ENCODE data around the gene MATCAP1. TPM values are rescaled to one million over a fixed set of nuclear protein-coding genes. Genes with fewer than 3 reads are reported as not detected.

Gene MATCAP1
- total and polyA plus RNA-seq, 2 experiments from 2014 or later = 3.8 to 6.4 TPM

DNA sequence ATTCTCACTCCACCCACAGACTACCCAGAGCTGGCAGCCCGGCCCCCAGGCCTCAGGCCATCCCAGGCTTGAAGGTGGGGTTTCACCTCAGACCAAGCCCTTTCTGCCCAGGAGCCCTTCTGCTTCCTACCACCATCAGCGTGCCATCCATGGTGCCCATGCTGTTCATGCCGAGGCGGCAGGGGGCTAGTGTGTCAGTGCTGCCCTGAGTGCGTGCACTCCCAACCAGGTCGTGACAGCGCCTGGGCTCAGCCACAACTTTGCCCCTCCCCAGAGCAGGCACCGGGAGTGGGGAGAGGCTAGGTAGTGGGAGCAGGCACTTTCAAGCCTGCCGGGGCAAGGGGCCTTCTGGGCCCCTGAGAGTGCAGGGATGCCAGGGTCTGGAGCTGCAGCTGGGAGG is 41.4 kb downstream of the MATCAP1 start:
- no peaks in the 10 kb centered on the region for H3K9me3 ChIP-seq (ENCODE audit: low read depth)
- 92 to 95% methylated on average over 9 of the region's 9 CpGs for WGBS, 2 experiments (ENCODE audit: low coverage in 1 of 2, low lambda C conversion rate in 2 of 2, missing lambda C conversion rate in 2 of 2)

GRCh38 chr16:67141391-67141790 is 42.4 kb downstream of the MATCAP1 start:
- in situ Hi-C loops (cut with MboI) = no loop called here
- H3F3A ChIP-seq (ENCODE audit: insufficient read depth) = peaks cover 6% of the 10 kb centered on the region; the same call in 1 of the 2 replicates
- H3K4me2 ChIP-seq (ENCODE audit: unreplicated experiment) = no peak overlapping the region
- no peak overlapping the region for H3K27ac ChIP-seq
- TF ChIP-seq EZH2 (IDR thresholded peaks at IDR 0.05; ENCODE audit: insufficient read depth, poor library complexity, severe bottlenecking) (no peak), EZH2phosphoT487 (IDR thresholded peaks at IDR 0.05; ENCODE audit: insufficient read depth, low read depth) (no peak)
- no peak overlapping the region for H2AFZ ChIP-seq
- H4K20me1 ChIP-seq (ENCODE audit: insufficient read depth) = no peaks in the 10 kb centered on the region
- DNase-seq = no peak
- H3K4me3 ChIP-seq = no peak overlapping the region
- no peaks in the 10 kb centered on the region for H3K9me2 ChIP-seq (ENCODE audit: insufficient read depth)
- no peaks in the 10 kb centered on the region for H3K4me1 ChIP-seq (ENCODE audit: insufficient read depth)
- H3K9me3 ChIP-seq (ENCODE audit: low read depth) = no peaks in the 10 kb centered on the region
- no peak overlapping the region for H3K9ac ChIP-seq
- WGBS, 2 experiments (ENCODE audit: low coverage in 1 of 2, low lambda C conversion rate in 2 of 2, missing lambda C conversion rate in 2 of 2) = 95 to 98% methylated on average over 12 to 13 of the region's 13 CpGs
- no peaks in the 10 kb centered on the region for H3K79me2 ChIP-seq (ENCODE audit: insufficient read depth)
- peaks cover 15% of the 10 kb centered on the region; the same call in 1 of the 2 replicates for H3K36me3 ChIP-seq (ENCODE audit: low read depth)
- H3K27me3 ChIP-seq (replicated peaks; ENCODE audit: insufficient read depth) = no peaks in the 10 kb centered on the region

More for the DNA sequence above, 41.4 kb downstream of the MATCAP1 start:
- Histone ChIP-seq H3K27me3 (replicated peaks; ENCODE audit: insufficient read depth) (no peaks in the 10 kb centered on the region), H3K9me2 (ENCODE audit: insufficient read depth) (no peaks in the 10 kb centered on the region), H3F3A (ENCODE audit: insufficient read depth) (peaks cover 8% of the 10 kb centered on the region; the same call in 1 of the 2 replicates), H3K79me2 (ENCODE audit: insufficient read depth) (no peaks in the 10 kb centered on the region), H3K9ac (no peak overlapping the region), H3K4me3 (no peak overlapping the region), H2AFZ (no peak overlapping the region), H3K4me2 (ENCODE audit: unreplicated experiment) (no peak overlapping the region), H3K27ac (no peak overlapping the region), H3K36me3 (ENCODE audit: low read depth) (peaks cover 15% of the 10 kb centered on the region; the same call in 1 of the 2 replicates), H4K20me1 (ENCODE audit: insufficient read depth) (no peaks in the 10 kb centered on the region), H3K4me1 (ENCODE audit: insufficient read depth) (no peaks in the 10 kb centered on the region)
- in situ Hi-C loops (cut with MboI) = no loop called here
- no peak for DNase-seq
- TF ChIP-seq EZH2 (IDR thresholded peaks at IDR 0.05; ENCODE audit: insufficient read depth, poor library complexity, severe bottlenecking) (no peak), EZH2phosphoT487 (IDR thresholded peaks at IDR 0.05; ENCODE audit: insufficient read depth, low read depth) (no peak)

DNA sequence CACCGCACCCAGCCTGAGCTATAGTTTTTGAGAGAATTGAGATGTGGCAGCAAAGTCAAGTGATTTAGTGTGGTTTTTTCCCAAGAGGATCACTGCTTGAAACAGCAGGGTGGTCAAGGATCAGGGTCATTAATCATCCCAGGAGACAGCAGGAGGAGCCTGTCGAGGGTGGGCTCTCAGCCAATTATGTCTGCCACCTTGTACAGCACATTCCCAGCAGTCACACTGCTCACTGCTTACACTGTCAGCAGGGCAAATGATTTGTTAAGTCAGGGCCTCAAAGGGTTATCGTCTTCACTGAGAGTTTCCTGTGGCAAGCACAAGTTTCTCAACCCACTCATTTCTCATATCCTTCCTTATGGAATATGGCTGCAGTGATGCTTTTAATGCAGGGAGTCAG is 46.2 kb downstream of the MATCAP1 start:
- no peak overlapping the region for H3K4me3 ChIP-seq
- no peak for DNase-seq
- no peaks in the 10 kb centered on the region for H3F3A ChIP-seq (ENCODE audit: insufficient read depth)
- no peaks in the 10 kb centered on the region for H4K20me1 ChIP-seq (ENCODE audit: insufficient read depth)
- no peaks in the 10 kb centered on the region for H3K9me3 ChIP-seq (ENCODE audit: low read depth)
- no peak overlapping the region for H2AFZ ChIP-seq
- in situ Hi-C loops (cut with MboI) = no loop called here
- no peak overlapping the region for H3K9ac ChIP-seq
- no peaks in the 10 kb centered on the region for H3K4me1 ChIP-seq (ENCODE audit: insufficient read depth)
- 49 to 59% methylated on average over 3 of the region's 3 CpGs for WGBS, 2 experiments (ENCODE audit: low coverage in 1 of 2, low lambda C conversion rate in 2 of 2, missing lambda C conversion rate in 2 of 2)
- no peak overlapping the region for H3K4me2 ChIP-seq (ENCODE audit: unreplicated experiment)
- TF ChIP-seq EZH2 (IDR thresholded peaks at IDR 0.05; ENCODE audit: insufficient read depth, poor library complexity, severe bottlenecking) (no peak), EZH2phosphoT487 (IDR thresholded peaks at IDR 0.05; ENCODE audit: insufficient read depth, low read depth) (no peak)
- peaks cover 32% of the 10 kb centered on the region; the same call in 1 of the 2 replicates for H3K36me3 ChIP-seq (ENCODE audit: low read depth)
- no peaks in the 10 kb centered on the region for H3K9me2 ChIP-seq (ENCODE audit: insufficient read depth)
- no peaks in the 10 kb centered on the region for H3K27me3 ChIP-seq (replicated peaks; ENCODE audit: insufficient read depth)
- H3K79me2 ChIP-seq (ENCODE audit: insufficient read depth) = no peaks in the 10 kb centered on the region
- no peak overlapping the region for H3K27ac ChIP-seq

DNA sequence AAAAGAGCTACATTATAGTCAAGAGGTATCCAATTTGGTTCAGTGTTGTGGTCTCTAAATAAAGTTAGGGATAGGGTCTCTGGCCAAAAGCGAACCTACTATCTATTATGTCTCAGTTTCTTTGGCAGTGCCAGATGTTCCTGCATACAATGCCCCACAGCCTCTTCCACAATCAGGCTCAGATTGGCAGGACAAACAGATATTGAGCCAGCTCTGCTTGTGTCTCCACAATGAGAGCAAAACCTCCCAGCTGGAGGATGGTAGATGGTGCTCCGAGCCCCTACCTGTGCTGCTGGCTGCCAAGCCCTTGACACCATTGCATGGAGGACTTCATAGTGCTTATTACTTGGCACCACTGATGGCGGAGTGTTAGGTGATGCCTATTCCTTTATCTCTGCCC is 54.3 kb downstream of the MATCAP1 start:
- in situ Hi-C loops (cut with MboI) = no loop called here

More for the DNA sequence above, 54.3 kb downstream of the MATCAP1 start:
- Histone ChIP-seq H4K20me1 (ENCODE audit: insufficient read depth) (no peaks in the 10 kb centered on the region), H3K4me2 (ENCODE audit: unreplicated experiment) (no peak overlapping the region), H3K79me2 (ENCODE audit: insufficient read depth) (no peaks in the 10 kb centered on the region), H3K36me3 (ENCODE audit: low read depth) (peaks cover 18% of the 10 kb centered on the region; the same call in 1 of the 2 replicates), H3K9ac (no peak overlapping the region), H3K9me2 (ENCODE audit: insufficient read depth) (no peaks in the 10 kb centered on the region), H3K4me3 (no peak overlapping the region), H3K4me1 (ENCODE audit: insufficient read depth) (no peaks in the 10 kb centered on the region), H2AFZ (no peak overlapping the region), H3K27ac (no peak overlapping the region), H3F3A (ENCODE audit: insufficient read depth) (no peaks in the 10 kb centered on the region), H3K27me3 (replicated peaks; ENCODE audit: insufficient read depth) (no peaks in the 10 kb centered on the region), H3K9me3 (ENCODE audit: low read depth) (no peaks in the 10 kb centered on the region)
- 96 to 98% methylated on average over 3 of the region's 3 CpGs for WGBS, 2 experiments (ENCODE audit: low coverage in 1 of 2, low lambda C conversion rate in 2 of 2, missing lambda C conversion rate in 2 of 2)
- TF ChIP-seq EZH2 (IDR thresholded peaks at IDR 0.05; ENCODE audit: insufficient read depth, poor library complexity, severe bottlenecking) = no peak
- TF ChIP-seq EZH2phosphoT487 (IDR thresholded peaks at IDR 0.05; ENCODE audit: insufficient read depth, low read depth) = no peak
- no peak for DNase-seq

Data from GM23248 (cell line).